SH-SY5Y (cell line): Measurements from ENCODE around the gene PEX14.

ENCODE experiments used
- GATA2 ChIP-seq: IDR thresholded peaks from 2 replicates; pipeline ENCODE4 v1.6.1; 2011; ENCODE audit warnings: mild to moderate bottlenecking, low read depth, low read length
- GATA3 ChIP-seq: IDR thresholded peaks from 2 replicates; pipeline ENCODE4 v1.6.1; 2011; ENCODE audit warnings: low read depth, mild to moderate bottlenecking, low read length, moderate library complexity

- TF ChIP-seq GATA2 (no peak), GATA3 (no peak)
Observed at GRCh38 chr1:10432910-10433700, 41.6 kb upstream of the PEX14 start.
